SU-DHL-6 (cell line): ENCODE results near the gene FAM47E.

ENCODE experiments used
- H2AFZ ChIP-seq: fragments of 200-600 bp; sonication (generic); 2 replicates; pipeline ENCODE4 v1.6.1; 2014; ENCODE audit warnings: low read depth, mild to moderate bottlenecking, moderate library complexity, mixed read lengths, antibody characterized with exemption, low read length; ENCODE audit not compliant: severe bottlenecking
- H3F3A ChIP-seq: fragments of 200-600 bp; shearing (Covaris generic); 2 replicates; pipeline ENCODE4 v1.6.0; 2016; ENCODE audit warnings: antibody characterized with exemption, mild to moderate bottlenecking; ENCODE audit not compliant: insufficient read depth
- H3K27ac ChIP-seq: fragments of 200-600 bp; sonication (generic); 2 replicates; pipeline ENCODE4 v1.5.1; 2016; ENCODE audit warnings: low read depth, mild to moderate bottlenecking, low read length, moderate library complexity, mixed read lengths
- H3K27me3 ChIP-seq: fragments of 200-600 bp; sonication (generic), shearing (Covaris generic); 2 replicates; pipeline ENCODE4 v1.6.0; 2014; ENCODE audit warnings: mild to moderate bottlenecking, low read length
- H3K36me3 ChIP-seq: fragments of 200-600 bp; sonication (generic); 2 replicates; pipeline ENCODE4 v1.6.1; 2014; ENCODE audit warnings: mild to moderate bottlenecking, low read length, mixed read lengths
- H3K4me2 ChIP-seq: fragments of 300-600, 200-600 bp; shearing (Covaris generic), sonication (generic); 2 replicates; pipeline ENCODE4 v1.6.0; 2014; ENCODE audit warnings: low read length, low read depth, mild to moderate bottlenecking; ENCODE audit not compliant: poor library complexity, severe bottlenecking
- H3K4me3 ChIP-seq: fragments of 200-600 bp; sonication (generic); 2 replicates; pipeline ENCODE4 v1.5.1; 2014; ENCODE audit warnings: antibody characterized with exemption, low read length, mild to moderate bottlenecking, mixed read lengths; ENCODE audit not compliant: insufficient read depth, poor library complexity, severe bottlenecking
- H3K79me2 ChIP-seq: fragments of 200-600 bp; sonication (generic); 2 replicates; pipeline ENCODE4 v1.6.1; 2014; ENCODE audit warnings: mild to moderate bottlenecking, low read length, moderate library complexity; ENCODE audit not compliant: insufficient read depth
- H3K9ac ChIP-seq: fragments of 200-600 bp; sonication (generic); 2 replicates; pipeline ENCODE4 v1.7.0; 2014; ENCODE audit warnings: mild to moderate bottlenecking, low read length
- H3K9me2 ChIP-seq: fragments of 200-600 bp; sonication (generic); replicated peaks from 2 replicates; pipeline ENCODE4 v1.6.1; 2014; ENCODE audit warnings: low read length; ENCODE audit not compliant: insufficient read depth
- H3K9me3 ChIP-seq: fragments of 200-600 bp; sonication (generic); 2 replicates; pipeline ENCODE4 v1.6.1; 2014; ENCODE audit warnings: low read length, mixed read lengths; ENCODE audit not compliant: insufficient read depth
- H4K20me1 ChIP-seq: fragments of 200-600 bp; sonication (generic); 2 replicates; pipeline ENCODE4 v1.6.1; 2014; ENCODE audit warnings: low read depth, mild to moderate bottlenecking, antibody characterized with exemption, low read length, moderate library complexity, mixed read lengths
- CTCF ChIP-seq: fragments of 200-600 bp; sonication (generic); IDR thresholded peaks from one replicate; pipeline ENCODE4 v1.5.1; 2017; ENCODE audit warnings: antibody characterized with exemption, mild to moderate bottlenecking, low read length, moderate library complexity; ENCODE audit not compliant: insufficient read depth, poor library complexity, severe bottlenecking
- EZH2phosphoT487 ChIP-seq: fragments of 200-600 bp; sonication (generic), shearing (Covaris generic); conservative IDR thresholded peaks from 2 replicates; pipeline ENCODE4 v1.6.1; 2018; ENCODE audit warnings: mild to moderate bottlenecking, antibody characterized with exemption, low read length, moderate library complexity, mixed read lengths

Gene FAM47E

GRCh38 chr4:76205476-76205875 lies 46.0 kb upstream of the FAM47E start:
- no peak overlapping the region for H2AFZ ChIP-seq
- no peaks in the 10 kb centered on the region for H3K27me3 ChIP-seq
- no peaks in the 10 kb centered on the region for H3F3A ChIP-seq
- TF ChIP-seq EZH2phosphoT487 (no peak), CTCF (no peak)
- H3K9me3 ChIP-seq, result no peaks in the 10 kb centered on the region
- H4K20me1 ChIP-seq, result no peaks in the 10 kb centered on the region
- H3K9ac ChIP-seq, result no peak overlapping the region
- H3K27ac ChIP-seq, result no peak overlapping the region
- no peaks in the 10 kb centered on the region for H3K79me2 ChIP-seq
- H3K9me2 ChIP-seq, result no peaks in the 10 kb centered on the region
- H3K36me3 ChIP-seq, result no peaks in the 10 kb centered on the region
- H3K4me3 ChIP-seq, result no peak overlapping the region
- H3K4me2 ChIP-seq, result no peak overlapping the region

DNA sequence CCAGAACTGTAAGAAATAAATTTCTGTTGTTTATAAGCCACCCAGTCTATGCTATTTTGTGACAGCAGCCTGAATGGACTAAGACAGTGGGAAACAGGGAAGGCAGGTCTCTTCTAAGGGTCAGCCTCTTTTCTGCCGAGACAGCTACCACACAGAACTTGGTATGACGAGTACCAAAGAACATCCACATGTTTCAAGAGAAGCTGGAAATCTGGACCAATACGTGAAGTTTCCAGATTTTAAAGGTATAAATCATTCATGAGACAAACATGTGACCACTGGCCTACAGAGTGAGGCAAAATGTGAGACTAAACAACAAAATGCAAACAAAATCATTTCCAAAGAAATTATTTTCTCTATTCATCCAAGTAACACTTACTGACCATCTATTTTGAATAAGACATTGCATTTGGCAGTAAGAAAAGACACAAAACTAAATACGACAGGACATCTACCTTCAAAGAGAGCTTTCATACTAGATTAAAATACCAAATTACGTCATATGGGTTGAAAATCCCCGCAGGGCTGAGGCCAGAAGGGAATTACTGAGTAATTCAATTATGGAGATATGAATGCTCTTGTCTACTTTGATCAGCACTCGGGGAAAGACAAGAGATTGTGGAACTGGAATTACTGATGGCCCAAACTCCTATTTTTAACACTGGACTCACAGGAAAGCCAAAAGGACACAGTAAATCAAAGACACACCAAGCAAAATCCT lies 45.1 kb upstream of the FAM47E start:
- no peaks in the 10 kb centered on the region for H3F3A ChIP-seq
- no peaks in the 10 kb centered on the region for H3K9me2 ChIP-seq
- H3K27me3 ChIP-seq, result no peaks in the 10 kb centered on the region
- no peak overlapping the region for H3K4me3 ChIP-seq
- H3K9me3 ChIP-seq, result no peaks in the 10 kb centered on the region
- no peak overlapping the region for H3K4me2 ChIP-seq
- no peaks in the 10 kb centered on the region for H3K79me2 ChIP-seq
- no peak overlapping the region for H2AFZ ChIP-seq
- no peak for TF ChIP-seq EZH2phosphoT487
- no peak for TF ChIP-seq CTCF
- no peak overlapping the region for H3K9ac ChIP-seq
- no peaks in the 10 kb centered on the region for H4K20me1 ChIP-seq
- no peak overlapping the region for H3K27ac ChIP-seq
- H3K36me3 ChIP-seq, result no peaks in the 10 kb centered on the region

- Histone ChIP-seq H3K79me2 (no peaks in the 10 kb centered on the region), H3K9ac (no peak overlapping the region), H3K4me2 (no peak overlapping the region)
These were observed 44.0 kb upstream of the FAM47E start for GRCh38 chr4:76207549-76207948.

More at GRCh38 chr4:76207549-76207948, 44.0 kb upstream of the FAM47E start:
- Histone ChIP-seq H4K20me1 (no peaks in the 10 kb centered on the region), H3K36me3 (no peaks in the 10 kb centered on the region), H3K27me3 (no peaks in the 10 kb centered on the region), H3F3A (no peaks in the 10 kb centered on the region), H3K9me3 (no peaks in the 10 kb centered on the region), H2AFZ (no peak overlapping the region), H3K4me3 (no peak overlapping the region), H3K27ac (no peak overlapping the region), H3K9me2 (no peaks in the 10 kb centered on the region)
- TF ChIP-seq CTCF (no peak), EZH2phosphoT487 (no peak)
